Neural cell (in vitro differentiated cells): Measurements from ENCODE around the gene SLC4A4.

ENCODE experiments used
- CTCF ChIP-seq: fragments of 450-650 bp; IDR thresholded peaks from 2 replicates; pipeline ENCODE4 v1.5.1; 2014; ENCODE audit warnings: antibody characterized with exemption, mild to moderate bottlenecking, moderate library complexity; ENCODE audit not compliant: poor library complexity, severe bottlenecking
- EZH2 ChIP-seq: fragments of 200-600, 300-800 bp; shearing (Covaris generic), sonication (generic); IDR thresholded peaks from 2 replicates; pipeline ENCODE4 v1.6.1; 2014; ENCODE audit warnings: antibody characterized with exemption, low read length, borderline replicate concordance, mild to moderate bottlenecking; ENCODE audit not compliant: insufficient read depth, poor library complexity, severe bottlenecking
- REST ChIP-seq: IDR thresholded peaks from 2 replicates; pipeline ENCODE4 v1.6.1; 2012; ENCODE audit warnings: borderline replicate concordance
- SMC3 ChIP-seq: fragments of 450-650 bp; conservative IDR thresholded peaks from 2 replicates; pipeline ENCODE4 v1.6.1; 2014; ENCODE audit warnings: antibody characterized with exemption, mild to moderate bottlenecking, moderate library complexity; ENCODE audit not compliant: poor library complexity
- TAF1 ChIP-seq: IDR thresholded peaks from 2 replicates; pipeline ENCODE4 v1.6.1; 2012; ENCODE audit warnings: low read depth

GRCh38 chr4:71430609-71431008 lies 91.8 kb downstream of the SLC4A4 start:
- TF ChIP-seq CTCF (no peak), EZH2 (no peak), SMC3 (no peak), TAF1 (no peak), REST (no peak)
